UCSD-AML1 (cell line): Measurements from ENCODE around the gene SBF2.
"Not testable (repeated sequence)": the region's sequence is repeated elsewhere in the genome, so short reads cannot be mapped to it uniquely, and the experiment has no call there.

Source experiments
- DNase-seq: peaks from one replicate; lab custom pipeline; 2025; ENCODE audit not compliant: unreplicated experiment; lab: John Stamatoyannopoulos, UW

The SBF2 gene

DNA sequence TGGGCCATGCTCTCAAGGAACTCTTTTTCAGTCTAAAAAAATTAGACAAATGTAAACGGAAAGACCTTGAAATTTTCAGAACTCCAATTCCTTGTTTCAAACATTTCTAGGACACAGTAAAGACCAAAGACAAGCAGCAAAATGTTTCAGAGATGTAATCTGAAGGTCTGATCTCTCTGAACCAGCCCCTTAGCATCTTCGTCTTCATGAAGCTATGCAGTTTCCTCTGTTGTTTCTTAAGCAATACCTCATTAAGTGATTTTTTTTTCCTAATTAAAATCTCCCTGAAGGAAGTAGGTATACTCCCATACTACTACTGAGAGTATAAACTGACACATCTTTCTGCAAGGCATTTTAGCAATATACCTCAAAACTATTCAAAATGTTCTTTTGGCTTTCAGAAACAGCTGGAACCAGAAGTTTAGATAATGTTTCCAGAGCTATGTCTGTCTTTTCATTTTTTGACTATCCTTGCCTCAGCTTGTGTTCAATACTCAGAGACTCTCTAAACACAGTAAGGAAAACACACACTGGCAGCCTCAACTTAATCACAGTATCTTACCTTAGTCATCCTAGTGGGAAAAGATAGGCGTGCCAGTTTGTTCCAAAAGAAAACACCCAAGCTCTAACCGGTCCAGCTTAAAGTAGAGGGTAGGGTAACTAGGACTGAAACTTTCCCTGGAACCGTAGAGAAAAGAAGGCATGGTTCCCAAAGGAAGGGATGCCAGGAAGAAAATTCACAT is 25.1 kb downstream of the SBF2 start:
- no peak for DNase-seq

DNA sequence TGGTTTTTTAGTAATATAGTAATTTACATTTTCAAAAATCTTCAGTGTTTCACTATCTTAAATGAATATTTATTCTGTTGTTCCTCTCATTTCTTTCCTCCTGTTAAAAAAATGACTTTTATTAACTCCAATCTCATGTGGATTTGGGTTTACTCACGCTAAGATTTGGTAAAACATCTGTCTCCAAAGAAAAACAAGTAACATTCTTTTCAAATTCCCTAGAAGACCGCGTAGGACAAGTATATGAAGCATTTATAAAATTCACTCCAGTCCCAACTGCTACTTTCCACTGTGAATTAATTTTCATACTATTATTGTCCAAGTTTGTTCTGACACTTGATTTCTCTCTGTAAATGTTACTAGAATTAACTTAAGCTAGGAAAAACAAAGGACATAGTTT is 26.2 kb downstream of the SBF2 start:
- DNase-seq = no peak

DNA sequence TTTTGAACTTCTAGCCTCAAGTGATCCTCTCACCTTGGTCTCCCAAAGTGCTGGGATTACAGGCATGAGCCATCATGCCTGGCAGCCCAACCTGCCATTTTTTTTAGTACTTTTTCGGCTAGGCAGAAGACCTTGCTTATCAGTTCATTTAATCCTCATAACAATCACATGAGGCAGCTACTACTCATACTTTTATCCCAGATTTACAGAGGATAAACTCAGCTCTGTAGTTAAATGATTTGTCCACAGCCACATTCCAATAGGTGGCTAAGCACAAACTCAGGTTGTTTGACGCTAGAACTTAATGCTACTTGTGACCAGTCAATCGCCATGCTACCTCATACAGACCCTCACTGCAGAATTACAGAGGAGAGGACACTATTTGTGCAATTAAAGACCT is 28.1 kb downstream of the SBF2 start:
- no peak for DNase-seq

DNA sequence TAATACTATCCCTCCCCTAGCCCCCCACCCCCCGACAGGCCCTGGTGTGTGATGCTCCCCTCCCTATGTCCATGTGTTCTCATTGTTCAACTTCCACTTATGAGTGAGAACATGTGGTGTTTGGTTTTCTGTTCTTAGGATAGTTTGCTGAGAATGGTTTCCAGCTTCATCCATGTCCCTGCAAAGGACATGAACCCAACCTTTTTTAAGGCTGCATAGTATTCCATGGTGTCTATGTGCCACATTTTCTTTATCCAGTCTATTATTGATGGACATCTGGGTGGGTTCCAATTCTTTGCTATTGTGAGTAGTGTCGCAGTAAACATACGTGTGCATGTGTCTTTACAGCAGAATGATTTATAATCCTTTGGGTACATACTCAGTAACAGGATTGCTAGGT is 29.3 kb downstream of the SBF2 start:
- DNase-seq = not testable (repeated sequence)

DNA sequence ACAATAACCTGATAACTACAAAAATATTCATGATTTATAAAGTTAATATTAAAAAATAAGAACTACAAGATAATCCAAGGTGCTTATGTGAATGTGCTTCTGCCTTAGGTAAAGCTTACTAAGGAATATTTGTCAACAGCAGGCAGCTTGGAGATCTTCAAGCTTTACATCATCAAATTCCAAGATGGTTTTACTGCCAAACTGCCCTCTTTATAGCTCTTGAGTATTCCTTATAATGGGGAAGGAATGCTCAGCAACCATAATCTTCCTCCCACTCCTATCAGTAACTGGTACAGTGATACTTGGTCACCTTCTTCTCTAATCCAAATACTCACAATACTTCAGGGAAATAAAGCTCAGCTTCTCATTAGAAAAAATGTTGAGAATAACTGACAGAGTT is 30.1 kb downstream of the SBF2 start:
- DNase-seq = no peak

DNA sequence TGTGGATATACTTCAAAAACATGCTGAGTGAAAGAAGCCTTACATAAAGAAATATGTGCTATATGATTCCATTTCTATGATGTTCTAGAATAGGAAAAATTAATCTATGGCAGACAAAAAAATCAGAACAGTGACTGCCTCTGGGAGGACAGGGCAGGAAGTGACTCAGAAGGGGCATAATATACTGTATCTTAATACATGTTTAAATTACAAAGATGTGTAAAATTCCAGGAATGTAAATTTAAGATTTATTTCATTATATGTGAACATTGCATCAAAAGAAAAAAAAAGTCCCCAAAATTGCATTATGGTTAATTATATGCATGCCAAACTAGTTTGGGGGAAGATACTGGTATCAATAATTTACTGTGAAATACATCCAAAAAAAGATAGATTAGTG is 32.2 kb downstream of the SBF2 start:
- no peak for DNase-seq

DNA sequence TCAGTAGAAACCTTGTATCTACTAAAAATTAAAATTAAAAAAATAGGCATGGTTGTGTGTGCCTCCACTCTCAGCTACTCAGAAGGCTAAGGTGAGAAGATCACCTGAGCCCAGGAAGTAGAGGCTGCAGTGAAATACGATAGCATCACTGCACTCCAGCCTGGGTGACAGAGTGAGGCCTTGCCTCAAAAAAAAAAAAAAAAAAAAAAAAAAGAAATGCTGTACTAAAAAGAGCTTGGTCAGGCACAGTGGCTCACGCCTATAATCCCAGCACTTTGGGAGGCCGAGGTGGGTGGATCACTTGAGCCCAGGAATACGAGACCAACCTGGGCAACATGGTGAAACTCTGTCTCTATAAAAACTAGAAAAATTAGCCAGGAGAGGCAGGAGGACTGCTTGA is 36.5 kb downstream of the SBF2 start:
- DNase-seq = no peak

DNA sequence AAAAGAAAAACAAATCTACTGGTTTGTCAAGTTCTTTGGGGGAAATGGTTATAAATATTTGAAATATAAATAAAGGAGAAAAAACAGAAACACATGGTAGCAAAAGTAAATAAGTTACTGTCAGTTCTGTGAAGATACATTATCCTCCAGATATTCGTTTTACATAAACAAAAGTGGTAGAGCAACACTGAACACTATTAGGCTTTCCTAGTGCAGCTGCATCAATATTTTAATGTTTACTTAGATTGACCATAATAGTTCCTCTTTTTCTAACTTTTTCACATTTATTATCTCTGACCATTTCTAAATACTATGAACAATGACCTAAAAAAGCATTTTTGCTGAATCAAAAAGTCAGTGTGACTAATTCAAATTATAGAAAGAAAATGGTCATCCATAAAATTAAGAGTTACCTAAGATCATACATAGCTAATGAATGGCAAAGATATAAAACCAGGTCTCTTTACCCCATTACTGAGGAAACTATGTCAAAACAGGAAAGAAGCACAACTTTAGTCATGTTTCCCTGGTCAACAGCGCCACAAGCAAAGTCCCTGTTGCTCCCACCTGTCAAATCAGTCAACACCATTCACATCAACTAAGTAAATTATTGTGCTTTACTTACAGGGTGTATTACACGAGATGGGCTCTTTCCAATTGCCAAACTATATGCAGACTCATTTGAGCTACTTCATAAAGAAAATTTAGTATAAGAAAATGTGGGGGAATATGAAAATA is 38.5 kb downstream of the SBF2 start:
- no peak for DNase-seq

DNA sequence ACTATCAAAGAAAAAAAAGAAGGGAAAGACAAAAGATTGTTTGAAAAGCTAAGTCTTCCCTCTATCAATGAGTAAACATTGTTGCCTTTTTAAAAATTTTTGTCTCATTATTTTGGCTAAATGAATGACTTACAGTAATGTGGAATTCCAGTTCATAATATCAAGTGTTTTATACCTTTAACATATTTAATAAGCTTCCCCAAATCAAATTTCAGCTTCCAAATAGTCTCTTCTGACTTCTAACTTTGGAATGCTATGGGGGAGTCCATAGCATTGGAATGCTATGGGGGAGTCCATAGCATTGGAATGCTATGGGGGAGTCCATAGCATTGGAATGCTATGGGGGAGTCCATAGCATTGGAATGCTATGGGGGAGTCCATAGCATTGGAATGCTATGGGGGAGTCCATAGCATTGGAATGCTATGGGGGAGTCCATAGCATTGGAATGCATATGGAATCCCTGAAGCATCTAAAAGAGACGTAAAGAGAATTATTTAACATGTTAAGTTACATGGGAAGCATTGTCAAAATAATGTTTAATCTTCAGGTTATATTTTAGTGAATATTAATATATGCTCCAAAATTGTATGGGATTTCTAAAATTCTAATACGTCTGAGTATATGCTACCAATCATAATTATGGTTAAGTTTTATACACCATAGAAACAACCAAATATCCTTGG is 44.4 kb downstream of the SBF2 start:
- DNase-seq = not testable (repeated sequence)

DNA sequence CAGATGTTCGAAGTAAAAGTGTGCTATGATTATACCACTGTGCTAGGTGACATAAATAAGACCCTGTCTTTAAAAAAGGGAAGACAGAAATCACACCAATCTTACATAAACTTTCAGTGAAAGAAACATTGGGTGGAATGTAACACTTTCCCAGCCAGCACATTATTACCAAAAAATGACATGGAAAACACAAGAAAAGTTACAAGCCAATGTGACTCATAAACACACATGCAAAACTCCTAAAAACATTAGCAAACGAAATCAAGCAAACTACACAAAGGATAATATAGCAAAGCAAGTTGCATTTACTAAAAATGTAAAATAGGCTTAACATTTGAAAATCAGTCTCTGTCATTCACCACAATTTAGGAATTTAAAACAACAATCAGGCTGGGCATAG is 47.0 kb downstream of the SBF2 start:
- DNase-seq = no peak

DNA sequence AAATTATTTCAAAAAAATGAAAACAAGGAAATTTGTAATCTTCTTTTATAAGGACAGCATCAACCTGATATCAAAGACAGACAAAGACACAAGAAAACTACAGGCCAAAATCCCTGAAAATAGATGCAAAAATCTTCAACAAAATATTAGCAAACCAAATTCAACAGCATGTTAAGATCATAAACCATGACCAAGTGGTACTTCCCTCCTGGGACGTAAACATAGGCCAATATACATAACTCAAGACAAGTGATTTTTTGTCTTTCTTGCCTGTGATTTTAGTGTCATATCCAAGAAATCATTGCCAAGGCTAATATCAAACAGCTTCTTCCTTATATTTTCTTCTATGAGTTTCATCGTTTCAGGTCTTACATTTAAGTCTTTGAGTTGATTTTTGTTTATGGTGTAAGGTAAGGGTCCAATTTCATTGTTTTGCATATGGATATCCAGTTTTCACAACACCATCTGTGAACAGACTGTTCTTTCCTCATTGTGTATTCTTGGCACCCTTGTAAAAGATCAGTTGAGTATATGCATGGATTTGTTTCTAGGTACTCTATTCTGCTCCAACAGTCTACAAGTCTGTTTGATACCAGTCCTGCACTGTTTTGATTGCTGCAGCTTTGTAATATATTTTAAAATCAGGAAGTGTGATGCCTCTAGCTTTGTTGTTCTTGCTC is 50.0 kb downstream of the SBF2 start:
- no peak for DNase-seq

DNA sequence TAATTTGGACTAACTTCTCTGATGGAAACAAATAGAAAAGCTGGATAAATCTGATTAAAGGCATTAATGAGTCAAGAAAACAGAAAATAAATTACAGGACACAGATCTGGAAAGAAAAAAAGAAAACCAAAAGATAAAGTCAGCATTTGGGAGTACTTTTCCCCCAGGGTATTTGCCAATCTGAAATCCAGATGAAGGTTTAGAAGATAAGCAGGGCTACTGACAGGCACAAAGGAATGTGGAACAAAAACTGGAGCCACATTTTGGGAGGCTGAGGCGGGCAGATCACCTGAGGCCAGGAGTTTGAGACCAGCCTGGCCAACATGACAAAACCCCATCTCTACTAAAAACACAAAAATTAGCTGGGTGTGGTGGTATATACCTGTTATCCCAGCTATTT is 57.2 kb downstream of the SBF2 start:
- DNase-seq = no peak

DNA sequence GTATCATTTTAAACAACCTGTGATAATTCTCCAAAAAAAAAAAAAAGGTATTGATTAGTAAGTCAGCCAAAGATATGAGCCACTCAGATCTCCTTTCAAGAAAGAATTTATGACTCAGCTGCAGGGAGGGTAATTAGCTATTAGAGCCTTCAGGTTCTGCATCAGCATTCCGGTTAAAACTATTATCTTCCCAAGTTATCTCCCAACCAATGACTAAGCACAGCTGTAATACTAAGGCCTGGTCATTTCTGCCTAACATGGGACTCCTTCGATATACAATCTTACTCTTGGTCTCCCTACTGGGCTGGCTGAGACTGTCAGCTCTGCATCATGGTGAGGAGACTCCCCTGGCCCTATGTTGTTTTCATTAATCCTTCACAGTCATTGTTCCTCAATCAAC is 60.4 kb downstream of the SBF2 start:
- no peak for DNase-seq

DNA sequence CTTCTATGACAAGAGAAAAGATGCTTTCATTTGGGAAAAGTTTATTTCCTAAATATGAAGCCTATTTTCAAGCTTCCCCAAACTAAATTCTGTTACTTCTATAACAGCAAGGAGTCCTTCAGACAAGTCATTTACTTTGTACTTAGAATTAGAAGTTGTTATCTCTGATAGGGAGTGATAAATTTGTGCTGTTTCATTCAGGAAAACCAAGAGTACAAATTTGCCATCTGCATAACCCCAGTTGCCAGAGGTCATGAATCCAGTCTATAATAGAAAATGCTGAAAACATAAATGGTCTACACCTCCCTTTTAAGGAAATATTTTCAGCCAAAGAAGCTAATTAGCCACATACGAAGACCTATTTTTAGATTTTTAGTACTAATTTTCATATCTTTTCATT is 61.3 kb downstream of the SBF2 start:
- no peak for DNase-seq

DNA sequence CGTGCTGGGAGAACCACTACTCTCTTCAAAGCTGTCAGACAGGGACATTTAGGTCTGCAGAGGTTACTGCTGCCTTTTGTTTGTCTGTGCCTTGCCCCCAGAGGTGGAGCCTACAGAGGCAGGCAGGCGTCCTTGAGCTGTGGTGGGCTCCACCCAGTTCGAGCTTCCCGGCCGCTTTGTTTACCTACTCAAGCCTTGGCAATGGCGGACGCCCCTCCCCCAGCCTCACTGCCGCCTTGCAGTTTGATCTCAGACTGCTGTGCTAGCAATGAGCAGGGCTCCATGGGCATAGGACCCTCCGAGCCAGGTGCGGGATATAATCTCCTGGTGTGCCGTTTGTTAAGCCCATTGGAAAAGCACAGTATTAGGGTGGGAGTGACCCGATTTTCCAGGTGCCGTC is 62.2 kb downstream of the SBF2 start:
- not testable (repeated sequence) for DNase-seq

DNA sequence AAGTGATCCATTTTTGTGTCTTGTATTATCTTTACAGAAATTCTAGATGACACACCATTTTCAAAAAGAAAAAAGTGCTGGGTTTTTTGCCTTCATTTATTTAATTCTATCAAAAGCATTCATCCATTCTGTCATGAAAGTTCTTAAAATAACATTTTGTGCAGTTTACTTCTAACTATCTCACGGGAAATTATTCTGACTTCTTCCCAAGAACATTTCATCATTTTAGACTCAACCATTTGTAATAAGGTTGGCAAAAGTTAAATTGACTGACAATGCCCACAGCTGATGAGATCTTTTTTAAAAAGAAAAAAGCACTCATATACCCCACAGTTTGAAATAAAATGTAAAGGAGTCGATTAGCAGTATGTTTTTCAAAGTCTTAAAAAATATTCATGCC is 68.5 kb downstream of the SBF2 start:
- no peak for DNase-seq

DNA sequence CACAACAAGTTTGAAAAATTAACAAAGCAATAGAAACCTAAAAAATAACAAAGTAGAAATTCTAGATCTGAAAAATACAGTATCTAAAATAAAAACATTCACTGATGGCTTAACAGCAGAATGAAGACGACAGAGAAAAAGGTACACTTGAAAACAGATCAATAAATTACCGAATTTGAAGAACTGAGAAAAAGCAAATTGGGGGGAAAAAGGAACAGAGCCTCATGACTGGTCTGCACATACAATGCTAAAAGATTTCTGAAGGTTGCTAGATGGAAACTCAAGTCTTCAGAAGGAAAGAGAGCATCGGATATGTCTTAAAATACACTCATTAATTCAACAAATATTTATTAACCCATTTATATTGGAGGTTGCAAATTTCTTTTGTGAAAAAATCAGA is 71.6 kb downstream of the SBF2 start:
- DNase-seq = no peak

DNA sequence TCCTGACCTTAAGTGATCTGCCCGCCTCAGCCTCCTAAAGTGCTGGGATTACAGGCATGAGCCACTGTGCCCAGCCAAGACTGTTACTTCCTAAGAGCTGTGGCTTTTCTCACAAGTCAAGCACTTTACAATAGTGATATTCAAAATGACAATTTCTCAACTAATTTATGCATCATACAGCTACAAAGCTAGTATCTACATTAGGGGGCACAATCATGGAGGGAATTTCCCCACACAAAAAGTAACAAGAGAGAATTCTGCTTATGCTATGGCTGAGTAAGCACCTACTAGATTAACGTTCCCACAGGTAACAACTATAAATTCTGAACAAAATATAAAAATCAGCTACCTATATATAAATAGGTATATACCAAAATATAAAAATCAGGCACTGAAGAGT is 72.7 kb downstream of the SBF2 start:
- DNase-seq = no peak

DNA sequence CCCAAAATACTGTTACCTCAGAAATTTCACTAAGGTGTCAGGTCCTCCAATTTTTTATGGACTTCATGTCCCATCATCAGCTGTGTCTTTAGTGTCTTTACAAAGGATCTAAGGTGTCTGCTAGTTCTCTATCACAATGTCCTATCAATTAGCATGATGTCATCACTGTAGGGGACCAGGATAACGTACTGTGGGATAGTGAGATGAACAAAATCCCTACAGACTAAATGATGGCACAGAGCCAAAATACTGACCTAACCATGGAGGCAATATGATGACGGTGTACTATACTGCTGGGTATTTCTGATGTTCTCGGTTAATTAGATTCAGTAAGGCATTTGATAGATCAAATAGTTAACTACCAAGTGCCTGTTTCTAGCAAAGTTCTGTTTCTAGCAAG is 82.5 kb downstream of the SBF2 start:
- DNase-seq = no peak

DNA sequence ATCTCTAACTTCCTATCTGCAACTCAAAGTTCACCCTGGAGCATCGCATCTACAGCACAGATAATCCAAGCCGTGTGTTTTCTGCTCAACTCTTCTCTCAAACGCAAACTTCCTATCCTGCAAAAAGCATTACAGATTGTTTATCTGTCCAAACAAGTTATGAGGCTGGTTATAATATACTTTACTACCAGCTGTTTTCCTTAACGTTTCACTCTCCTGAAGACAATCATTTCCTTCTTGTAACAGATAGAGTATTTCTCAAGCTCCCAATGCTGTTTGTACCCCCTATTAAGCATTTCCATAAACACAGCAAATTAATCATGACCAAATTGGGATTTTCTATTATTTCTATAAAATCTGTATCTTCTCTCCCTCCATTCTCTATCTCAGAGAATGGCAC is 84.7 kb downstream of the SBF2 start:
- DNase-seq = no peak

DNA sequence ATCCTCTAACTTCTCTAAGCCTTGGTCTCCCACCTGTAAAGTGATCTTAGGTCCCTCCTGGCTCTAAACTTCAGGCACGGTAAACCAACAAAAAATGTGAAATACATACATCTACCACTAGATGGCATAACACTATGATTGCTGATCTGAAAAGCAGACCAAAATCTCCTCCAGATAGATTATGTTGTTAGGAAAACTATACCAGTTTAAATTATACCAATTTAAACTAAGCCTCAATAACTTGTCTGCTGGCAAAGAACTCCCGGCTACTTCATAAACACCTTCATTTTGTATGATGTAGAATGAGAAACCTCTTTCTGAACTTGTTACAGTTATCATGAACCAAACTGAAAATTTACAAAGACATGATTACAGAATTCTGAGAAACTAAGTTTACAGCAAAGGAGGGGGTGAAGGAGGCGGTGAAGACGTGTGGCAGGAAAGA is 85.9 kb downstream of the SBF2 start:
- DNase-seq = no peak

DNA sequence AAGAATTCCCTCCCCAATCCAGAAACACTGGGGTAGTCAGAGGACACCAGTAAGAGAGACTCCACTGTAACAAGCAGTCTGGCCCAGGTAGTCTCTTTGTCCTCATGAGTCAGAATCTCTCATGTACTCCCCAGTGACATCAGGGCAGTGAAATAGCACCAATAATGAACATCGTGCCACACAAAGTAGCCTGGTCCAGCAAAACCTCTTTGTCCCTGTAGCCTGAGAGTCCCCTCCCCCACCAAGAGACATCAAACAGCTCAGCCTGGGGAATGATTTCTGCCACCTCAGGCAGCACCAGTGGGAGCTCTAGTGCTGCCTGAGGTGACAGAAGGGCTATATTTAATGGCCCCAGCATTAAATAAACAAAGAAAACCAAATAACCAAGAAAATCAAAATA is 88.1 kb downstream of the SBF2 start:
- DNase-seq = no peak
